ENCODE measurements around the gene PSMF1. TPM values are rescaled to one million over a fixed set of nuclear protein-coding genes. Genes with fewer than 3 reads are reported as not detected.

Gene PSMF1
- total and polyA plus RNA-seq, 9 of the 15 experiments (the other 6 are each of a cell fraction or from before 2014, with no cell fraction given) = 8.5 to 192 (median 33.2) TPM

DNA sequence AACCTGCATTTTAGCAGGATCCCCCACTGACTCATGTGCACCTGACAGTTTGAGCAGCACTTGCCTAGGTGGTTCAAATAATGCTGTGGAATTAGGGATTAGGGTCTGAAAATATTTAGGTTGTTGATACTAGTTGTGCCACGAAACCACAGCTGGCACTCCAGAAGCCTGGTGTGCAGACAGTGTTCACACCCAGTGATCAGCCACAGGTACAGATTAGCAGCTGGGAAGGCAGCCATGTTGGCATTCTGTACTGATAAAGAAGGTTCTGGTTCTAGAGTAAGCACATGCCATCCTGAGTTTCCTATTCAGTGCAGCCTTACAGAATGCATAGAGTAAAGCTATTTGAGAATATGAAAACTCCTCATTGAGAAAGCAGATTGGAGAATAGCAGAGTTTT, 36.3 kb downstream of the PSMF1 start:
- H3K4me1 ChIP-seq (replicated peaks in 1 of 2; ENCODE audit: control insufficient read depth in 2 of 2, insufficient read depth in 2 of 2, low read length in 2 of 2) = no peaks in the 10 kb centered on the region
- H3K9ac ChIP-seq (ENCODE audit: insufficient read depth in 1 of 2, low read depth in 2 of 2, low read length in 2 of 2) = no peak overlapping the region
- ChIA-PET POLR2A (interaction anchor here (0.6 kb wide), 1 partner anchor 8 kb away, joined by 3 read pairs; no protein-coding TSS in a partner anchor), CTCF (ENCODE audit: low intra/inter-chr PET ratio) (no interaction called here)
- peaks cover 44% of the 10 kb centered on the region for H3K36me3 ChIP-seq (ENCODE audit: control insufficient read depth, insufficient read depth, low read length)
- BruUV-seq (replicated peaks) = no TSS peak
- H3K27me3 ChIP-seq (ENCODE audit: control insufficient read depth in 2 of 2, insufficient read depth in 2 of 2, low read length in 2 of 2) = no peaks in the 10 kb centered on the region
- no peak for ATAC-seq
- H3K79me2 ChIP-seq (ENCODE audit: control insufficient read depth, insufficient read depth, low read length) = no peaks in the 10 kb centered on the region; the same call in 2 of the 3 replicates
- intact Hi-C loops (cut with micrococcal nuclease) = no loop called here
- FAIRE-seq = no peak
- no peak for DNase-seq (ENCODE audit: extremely low read depth in 1 of 4, low spot score in 3 of 4)
- H3K4me2 ChIP-seq (ENCODE audit: insufficient read depth, low read length) = no peak overlapping the region
- H3K9me1 ChIP-seq (ENCODE audit: control insufficient read depth, insufficient read depth, low read length) = no peaks in the 10 kb centered on the region
- no peak for TF ChIP-seq U2AF2 (optimal IDR thresholded peaks at IDR 0.05; ENCODE audit: low read depth, low read length)
- TF ChIP-seq STAT5B (CRISPR knock-in tag; IDR thresholded peaks at IDR 0.05) = no peak
- TF ChIP-seq, protein P1, sequence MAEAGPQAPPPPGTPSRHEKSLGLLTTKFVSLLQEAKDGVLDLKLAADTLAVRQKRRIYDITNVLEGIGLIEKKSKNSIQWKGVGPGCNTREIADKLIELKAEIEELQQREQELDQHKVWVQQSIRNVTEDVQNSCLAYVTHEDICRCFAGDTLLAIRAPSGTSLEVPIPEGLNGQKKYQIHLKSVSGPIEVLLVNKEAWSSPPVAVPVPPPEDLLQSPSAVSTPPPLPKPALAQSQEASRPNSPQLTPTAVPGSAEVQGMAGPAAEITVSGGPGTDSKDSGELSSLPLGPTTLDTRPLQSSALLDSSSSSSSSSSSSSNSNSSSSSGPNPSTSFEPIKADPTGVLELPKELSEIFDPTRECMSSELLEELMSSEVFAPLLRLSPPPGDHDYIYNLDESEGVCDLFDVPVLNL (CRISPR knock-in tag; IDR thresholded peaks at IDR 0.05; ENCODE audit: low read depth) = no peak
- no peak for TF ChIP-seq TARDBP (IDR thresholded peaks at IDR 0.05)
- no peak for TF ChIP-seq RB1 (IDR thresholded peaks at IDR 0.05; ENCODE audit: low read depth)
- TF ChIP-seq RBFOX2 (IDR thresholded peaks at IDR 0.05; ENCODE audit: low read depth, low read length) = no peak
- TF ChIP-seq, protein P2, sequence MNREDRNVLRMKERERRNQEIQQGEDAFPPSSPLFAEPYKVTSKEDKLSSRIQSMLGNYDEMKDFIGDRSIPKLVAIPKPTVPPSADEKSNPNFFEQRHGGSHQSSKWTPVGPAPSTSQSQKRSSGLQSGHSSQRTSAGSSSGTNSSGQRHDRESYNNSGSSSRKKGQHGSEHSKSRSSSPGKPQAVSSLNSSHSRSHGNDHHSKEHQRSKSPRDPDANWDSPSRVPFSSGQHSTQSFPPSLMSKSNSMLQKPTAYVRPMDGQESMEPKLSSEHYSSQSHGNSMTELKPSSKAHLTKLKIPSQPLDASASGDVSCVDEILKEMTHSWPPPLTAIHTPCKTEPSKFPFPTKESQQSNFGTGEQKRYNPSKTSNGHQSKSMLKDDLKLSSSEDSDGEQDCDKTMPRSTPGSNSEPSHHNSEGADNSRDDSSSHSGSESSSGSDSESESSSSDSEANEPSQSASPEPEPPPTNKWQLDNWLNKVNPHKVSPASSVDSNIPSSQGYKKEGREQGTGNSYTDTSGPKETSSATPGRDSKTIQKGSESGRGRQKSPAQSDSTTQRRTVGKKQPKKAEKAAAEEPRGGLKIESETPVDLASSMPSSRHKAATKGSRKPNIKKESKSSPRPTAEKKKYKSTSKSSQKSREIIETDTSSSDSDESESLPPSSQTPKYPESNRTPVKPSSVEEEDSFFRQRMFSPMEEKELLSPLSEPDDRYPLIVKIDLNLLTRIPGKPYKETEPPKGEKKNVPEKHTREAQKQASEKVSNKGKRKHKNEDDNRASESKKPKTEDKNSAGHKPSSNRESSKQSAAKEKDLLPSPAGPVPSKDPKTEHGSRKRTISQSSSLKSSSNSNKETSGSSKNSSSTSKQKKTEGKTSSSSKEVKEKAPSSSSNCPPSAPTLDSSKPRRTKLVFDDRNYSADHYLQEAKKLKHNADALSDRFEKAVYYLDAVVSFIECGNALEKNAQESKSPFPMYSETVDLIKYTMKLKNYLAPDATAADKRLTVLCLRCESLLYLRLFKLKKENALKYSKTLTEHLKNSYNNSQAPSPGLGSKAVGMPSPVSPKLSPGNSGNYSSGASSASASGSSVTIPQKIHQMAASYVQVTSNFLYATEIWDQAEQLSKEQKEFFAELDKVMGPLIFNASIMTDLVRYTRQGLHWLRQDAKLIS (CRISPR knock-in tag; IDR thresholded peaks at IDR 0.05) = no peak
- TF ChIP-seq CTBP1 (IDR thresholded peaks at IDR 0.05; ENCODE audit: borderline replicate concordance) = no peak
- TF ChIP-seq, protein P3, sequence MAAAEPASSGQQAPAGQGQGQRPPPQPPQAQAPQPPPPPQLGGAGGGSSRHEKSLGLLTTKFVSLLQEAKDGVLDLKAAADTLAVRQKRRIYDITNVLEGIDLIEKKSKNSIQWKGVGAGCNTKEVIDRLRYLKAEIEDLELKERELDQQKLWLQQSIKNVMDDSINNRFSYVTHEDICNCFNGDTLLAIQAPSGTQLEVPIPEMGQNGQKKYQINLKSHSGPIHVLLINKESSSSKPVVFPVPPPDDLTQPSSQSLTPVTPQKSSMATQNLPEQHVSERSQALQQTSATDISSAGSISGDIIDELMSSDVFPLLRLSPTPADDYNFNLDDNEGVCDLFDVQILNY (CRISPR knock-in tag; IDR thresholded peaks at IDR 0.05) = no peak
- no peak overlapping the region for H3K27ac ChIP-seq (ENCODE audit: extremely low read depth, low read depth, low read length)
- in situ Hi-C loops (cut with MboI) = no loop called here
- H4K20me1 ChIP-seq (replicated peaks; ENCODE audit: control insufficient read depth, insufficient read depth, low read length) = no peaks in the 10 kb centered on the region
- no peaks in the 10 kb centered on the region for H3K9me3 ChIP-seq (replicated peaks; ENCODE audit: control insufficient read depth, insufficient read depth, low read depth, low read length)
- no peak overlapping the region for H2AFZ ChIP-seq (ENCODE audit: low read depth, low read length)
- H3K4me3 ChIP-seq = no peak overlapping the region
- WGBS (ENCODE audit: insufficient coverage, low coverage, missing lambda C conversion rate) = 100% methylated on average over 1 of the region's 1 CpG
